ENCODE results near the gene CYP27A1. TPM values are rescaled to one million over a fixed set of nuclear protein-coding genes. Genes with fewer than 3 reads are reported as not detected.

The CYP27A1 gene
- total RNA-seq, result 10 to 100 TPM; 22.0 to 59.5 (median 34.4) TPM
- polyA plus RNA-seq, result 10 to 100 TPM; 30.0 to 39.0 TPM
- long read RNA-seq, donor 1, transcript CYP27A1-201 (9 exons, 2,286 nt), result major isoform, 283 of 331 reads
- long read RNA-seq, donor 1, partial matches to known transcripts, result 10 of 331 reads
- long read RNA-seq, donor 1, other reads (novel, unspliced or antisense), result 36 of 331 reads
- long read RNA-seq, donor 2, transcript CYP27A1-201 (9 exons, 2,286 nt), result major isoform, 5 of 5 reads
- long read RNA-seq, donor 2, partial matches to known transcripts, result 0 of 5 reads
- long read RNA-seq, donor 2, other reads (novel, unspliced or antisense), result 0 of 5 reads
- long read RNA-seq, donor 3, transcript CYP27A1-201 (9 exons, 2,286 nt), result major isoform, 93 of 116 reads
- long read RNA-seq, donor 3, partial matches to known transcripts, result 16 of 116 reads
- long read RNA-seq, donor 3, other reads (novel, unspliced or antisense), result 6 of 116 reads

DNA sequence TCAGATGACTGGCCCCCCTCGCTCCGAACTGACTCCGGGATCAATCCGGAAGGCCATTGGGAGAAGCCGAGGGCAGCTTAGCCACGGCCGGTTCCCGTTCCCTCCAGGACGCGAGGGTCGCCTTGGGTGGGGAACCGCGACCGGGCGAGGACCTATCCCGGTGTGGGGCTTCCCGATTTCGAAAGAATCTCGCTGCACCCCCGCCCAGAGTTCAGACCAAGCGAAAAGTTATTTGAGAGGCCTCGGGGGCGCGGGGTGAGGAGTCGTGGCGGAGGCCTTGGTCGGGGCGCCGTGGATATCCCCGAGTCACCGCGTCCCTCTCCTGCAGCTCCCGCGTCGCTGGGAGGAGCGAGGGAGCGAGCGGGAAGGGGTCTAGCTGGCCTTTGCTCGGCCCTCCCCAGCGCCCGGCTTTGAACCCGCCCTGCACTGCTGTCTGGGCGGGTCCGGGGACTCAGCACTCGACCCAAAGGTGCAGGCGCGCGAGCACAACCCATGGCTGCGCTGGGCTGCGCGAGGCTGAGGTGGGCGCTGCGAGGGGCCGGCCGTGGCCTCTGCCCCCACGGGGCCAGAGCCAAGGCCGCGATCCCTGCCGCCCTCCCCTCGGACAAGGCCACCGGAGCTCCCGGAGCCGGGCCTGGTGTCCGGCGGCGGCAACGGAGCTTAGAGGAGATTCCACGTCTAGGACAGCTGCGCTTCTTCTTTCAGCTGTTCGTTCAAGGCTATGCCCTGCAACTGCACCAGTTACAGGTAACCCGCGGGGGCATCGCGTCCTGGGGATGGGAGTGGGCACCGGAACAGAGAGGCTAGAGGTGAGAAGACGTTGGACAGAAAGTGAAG, at the start of gene CYP27A1:
TSS of gene CYP27A1 (plus strand) at position 457 of the 837 bp plus-strand sequence. CDS start at position 493, 36 bp downstream.
- Histone ChIP-seq H3K4me1 (ENCODE audit: insufficient read depth) (peaks cover 4% of the 10 kb centered on the region), H3K27ac (peak within 1 kb of the TSS; percentile 34 to 53), H3K4me3 (peak within 1 kb of the TSS; percentile 56), H3K27me3 (no peaks in the 10 kb centered on the region), H3K36me3 (no peaks in the 10 kb centered on the region), H3K9me3 (no peaks in the 10 kb centered on the region)
- TF ChIP-seq EP300 (IDR thresholded peaks at IDR 0.05) (no peak), POLR2A (IDR thresholded peaks at IDR 0.05) (peak; percentile 47)
- TF ChIP-seq, protein P1, sequence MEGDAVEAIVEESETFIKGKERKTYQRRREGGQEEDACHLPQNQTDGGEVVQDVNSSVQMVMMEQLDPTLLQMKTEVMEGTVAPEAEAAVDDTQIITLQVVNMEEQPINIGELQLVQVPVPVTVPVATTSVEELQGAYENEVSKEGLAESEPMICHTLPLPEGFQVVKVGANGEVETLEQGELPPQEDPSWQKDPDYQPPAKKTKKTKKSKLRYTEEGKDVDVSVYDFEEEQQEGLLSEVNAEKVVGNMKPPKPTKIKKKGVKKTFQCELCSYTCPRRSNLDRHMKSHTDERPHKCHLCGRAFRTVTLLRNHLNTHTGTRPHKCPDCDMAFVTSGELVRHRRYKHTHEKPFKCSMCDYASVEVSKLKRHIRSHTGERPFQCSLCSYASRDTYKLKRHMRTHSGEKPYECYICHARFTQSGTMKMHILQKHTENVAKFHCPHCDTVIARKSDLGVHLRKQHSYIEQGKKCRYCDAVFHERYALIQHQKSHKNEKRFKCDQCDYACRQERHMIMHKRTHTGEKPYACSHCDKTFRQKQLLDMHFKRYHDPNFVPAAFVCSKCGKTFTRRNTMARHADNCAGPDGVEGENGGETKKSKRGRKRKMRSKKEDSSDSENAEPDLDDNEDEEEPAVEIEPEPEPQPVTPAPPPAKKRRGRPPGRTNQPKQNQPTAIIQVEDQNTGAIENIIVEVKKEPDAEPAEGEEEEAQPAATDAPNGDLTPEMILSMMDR (IDR thresholded peaks at IDR 0.05), result no peak
- peak; percentile 59 to 70 (median 59) for DNase-seq
- intact Hi-C loops (cut with DNase I), result no loop called here
- WGBS, 3 donors, result 1% methylated on average over 55 to 76 of the region's 76 CpGs

DNA sequence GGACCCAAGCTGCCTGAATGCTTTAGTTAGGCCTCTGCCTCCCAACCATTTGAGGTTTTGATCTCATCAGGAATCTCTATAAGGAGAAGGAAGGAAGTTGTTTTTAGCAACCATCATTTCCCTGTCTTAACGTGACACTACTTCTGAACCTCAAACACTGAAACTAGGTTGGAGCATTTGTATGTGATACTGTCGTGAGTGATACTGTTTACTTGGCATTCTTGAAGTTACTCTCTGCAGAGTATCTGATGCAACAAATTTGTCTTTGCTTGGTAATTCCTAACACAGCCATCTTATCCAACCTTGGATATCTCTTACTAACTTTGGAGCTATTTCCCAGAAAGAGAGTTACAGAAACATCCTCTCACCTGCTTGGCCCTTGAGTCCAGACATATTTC, 49.2 kb upstream of the CYP27A1 start:
- H3K27ac ChIP-seq, result no peak overlapping the region

DNA sequence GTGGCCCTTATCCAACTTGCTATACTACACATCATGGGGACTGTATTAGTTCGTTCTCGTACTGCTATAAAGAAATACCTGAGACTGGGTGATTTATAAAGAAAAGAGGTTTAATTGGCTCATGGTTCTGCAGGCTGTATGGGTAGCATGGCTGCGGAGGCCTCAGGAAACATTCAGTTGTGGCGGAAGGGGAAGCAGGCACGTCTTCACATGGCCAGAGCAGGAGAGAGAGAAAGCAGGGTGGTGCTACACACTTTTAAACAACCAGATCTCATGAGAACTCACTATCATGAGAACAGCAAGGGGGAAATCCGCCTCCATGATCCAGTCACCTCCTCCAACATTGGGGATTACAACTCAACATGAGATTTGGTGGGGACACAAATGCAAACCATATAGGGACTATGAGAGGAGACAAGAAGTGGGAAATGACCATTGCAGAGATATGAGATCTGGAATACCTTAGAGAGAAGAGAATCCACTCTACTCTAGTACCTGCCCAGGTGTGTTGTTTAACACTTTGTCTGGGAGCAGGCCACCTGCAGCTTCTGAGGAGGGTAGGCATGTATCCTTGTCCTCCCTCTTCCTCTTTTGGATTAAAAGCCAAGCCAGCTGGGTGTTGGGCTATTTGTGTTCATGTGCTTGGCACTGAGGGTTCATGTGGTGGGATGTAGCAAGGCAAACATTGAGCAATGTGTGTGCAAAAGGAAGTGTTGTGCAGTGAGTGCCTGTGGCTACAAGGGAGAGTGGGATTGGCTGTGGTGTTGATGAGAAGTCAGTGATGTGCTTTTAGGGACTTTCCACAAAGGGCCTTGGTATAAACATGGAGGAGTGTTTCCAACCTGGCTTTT, 48.6 kb upstream of the CYP27A1 start:
- DNase-seq, result no peak
- TF ChIP-seq, protein P1 (IDR thresholded peaks at IDR 0.05), result no peak
- TF ChIP-seq POLR2A (IDR thresholded peaks at IDR 0.05), result no peak
- no peak for TF ChIP-seq EP300 (IDR thresholded peaks at IDR 0.05)
- Histone ChIP-seq H3K36me3 (no peaks in the 10 kb centered on the region), H3K4me1 (ENCODE audit: insufficient read depth) (peaks cover 1% of the 10 kb centered on the region), H3K4me3 (no peak overlapping the region), H3K27me3 (no peaks in the 10 kb centered on the region), H3K27ac (no peak overlapping the region), H3K9me3 (no peaks in the 10 kb centered on the region)
- intact Hi-C loops (cut with DNase I), result loop anchor here in 1 of 4 donors (10.0 kb wide), 1 partner anchor 91 kb away; no protein-coding TSS in a partner anchor
- 84 to 90% (median 89%) methylated on average over 6 of the region's 6 CpGs for WGBS, 3 donors

More for the DNA sequence above, 49.2 kb upstream of the CYP27A1 start:
- Histone ChIP-seq H3K27me3 (no peaks in the 10 kb centered on the region), H3K36me3 (no peaks in the 10 kb centered on the region), H3K4me3 (no peak overlapping the region), H3K4me1 (ENCODE audit: insufficient read depth) (peaks cover 1% of the 10 kb centered on the region), H3K9me3 (no peaks in the 10 kb centered on the region)
- no peak for TF ChIP-seq EP300 (IDR thresholded peaks at IDR 0.05)
- TF ChIP-seq, protein P1 (IDR thresholded peaks at IDR 0.05), result no peak
- TF ChIP-seq POLR2A (IDR thresholded peaks at IDR 0.05), result no peak
- 80 to 89% (median 88%) methylated on average over 2 of the region's 2 CpGs for WGBS, 3 donors
- intact Hi-C loops (cut with DNase I), result loop anchor here in 1 of 4 donors (10.0 kb wide), 1 partner anchor 92 kb away; no protein-coding TSS in a partner anchor
- no peak for DNase-seq
